Measurements from ENCODE around the gene CARF.

CARF gene

GRCh38 chr2:203025592-203025991 is 113.5 kb downstream of the CARF start:
- H3K27me3 Mint-ChIP-seq: no peaks in the 10 kb centered on the region
- peaks cover 4% of the 10 kb centered on the region for H3K36me3 Mint-ChIP-seq (ENCODE audit: low read depth)
- H3K9me3 Mint-ChIP-seq: no peaks in the 10 kb centered on the region
- H3K4me1 Mint-ChIP-seq (ENCODE audit: low read depth): no peaks in the 10 kb centered on the region
- no peak overlapping the region for H3K4me3 Mint-ChIP-seq
- no peak overlapping the region for H3K27ac Mint-ChIP-seq

- peaks cover 15% of the 10 kb centered on the region for H3K4me1 Mint-ChIP-seq (ENCODE audit: low read depth)
- peaks cover 9% of the 10 kb centered on the region for H3K36me3 Mint-ChIP-seq (ENCODE audit: low read depth)
- H3K4me3 Mint-ChIP-seq: no peak overlapping the region
- no peaks in the 10 kb centered on the region for H3K9me3 Mint-ChIP-seq
- no peak overlapping the region for H3K27ac Mint-ChIP-seq
- no peaks in the 10 kb centered on the region for H3K27me3 Mint-ChIP-seq
Observed at GRCh38 chr2:203030545-203030944, 118.5 kb downstream of the CARF start.

GRCh38 chr2:203030991-203031390 is 118.9 kb downstream of the CARF start:
- Mint-ChIP-seq H3K27ac (no peak overlapping the region), H3K9me3 (no peaks in the 10 kb centered on the region), H3K36me3 (ENCODE audit: low read depth) (peaks cover 9% of the 10 kb centered on the region), H3K4me3 (no peak overlapping the region), H3K27me3 (no peaks in the 10 kb centered on the region), H3K4me1 (ENCODE audit: low read depth) (peaks cover 15% of the 10 kb centered on the region)

GRCh38 chr2:203033395-203033794 is 121.3 kb downstream of the CARF start:
- H3K27ac Mint-ChIP-seq: no peak overlapping the region
- peaks cover 15% of the 10 kb centered on the region for H3K4me1 Mint-ChIP-seq (ENCODE audit: low read depth)
- H3K9me3 Mint-ChIP-seq: no peaks in the 10 kb centered on the region
- H3K27me3 Mint-ChIP-seq: no peaks in the 10 kb centered on the region
- H3K36me3 Mint-ChIP-seq (ENCODE audit: low read depth): peaks cover 6% of the 10 kb centered on the region
- no peak overlapping the region for H3K4me3 Mint-ChIP-seq

GRCh38 chr2:203035879-203036470 is 123.9 kb downstream of the CARF start:
- Mint-ChIP-seq H3K4me1 (ENCODE audit: low read depth) (peaks cover 15% of the 10 kb centered on the region), H3K27ac (no peak overlapping the region), H3K9me3 (no peaks in the 10 kb centered on the region), H3K27me3 (no peaks in the 10 kb centered on the region), H3K4me3 (no peak overlapping the region), H3K36me3 (ENCODE audit: low read depth) (peaks cover 6% of the 10 kb centered on the region)
